ENCODE data around the gene HELLS. TPM values are rescaled to one million over a fixed set of nuclear protein-coding genes. Genes with fewer than 3 reads are reported as not detected.

Gene HELLS
- total RNA-seq, 1 donor from 2014 or later = 224 TPM

Other genes with a start within 250 kb of the HELLS start
- gene NOC3L, start 182.8 kb upstream of the HELLS start, total RNA-seq = 47.7 and 47.8 TPM in 2 replicates
- gene TBC1D12, start 143.2 kb upstream of the HELLS start, total RNA-seq = 0.73 and 0.86 TPM in 2 replicates
- gene CYP2C18, start 137.9 kb downstream of the HELLS start, total RNA-seq = 1.1 and 1.2 TPM in 2 replicates
- not detected in 2 replicates for gene CYP2C19, start 216.9 kb downstream of the HELLS start, total RNA-seq